Thyroid gland (tissue), 4 donors: ENCODE data around the gene ADPRHL1.

Experiments used
- CTCF ChIP-seq, 6 experiments: fragments of 200-600 bp in 3 of 6; fragments of 450-650 bp in 3 of 6; sonication (generic) in 3 of 6; IDR thresholded peaks; one replicate each; pipeline ENCODE4 v1.5.1; 2016 to 2019; ENCODE audit warnings: antibody characterized with exemption in 6 of 6, mild to moderate bottlenecking in 2 of 6, inconsistent platforms in 1 of 6, moderate library complexity in 1 of 6
- POLR2A ChIP-seq, 2 donors: fragments of 450-650 bp; IDR thresholded peaks; one replicate each; pipeline ENCODE4 v1.6.1; 2017; ENCODE audit warnings: antibody characterized with exemption in 2 of 2, mild to moderate bottlenecking in 2 of 2, moderate library complexity in 1 of 2

GRCh38 chr13:113420232-113420631 lies 33.1 kb downstream of the ADPRHL1 start:
- TF ChIP-seq CTCF (IDR thresholded peaks at IDR 0.05): no peak
- TF ChIP-seq POLR2A (IDR thresholded peaks at IDR 0.05): no peak
